HG02798 (cell line): ENCODE measurements around the gene PRR11.
"Not testable (repeated sequence)": the region's sequence is repeated elsewhere in the genome, so short reads cannot be mapped to it uniquely, and the experiment has no call there.

ENCODE experiments used
- ATAC-seq: cut with Tn5 transposase; IDR thresholded peaks from one replicate; pipeline ENCODE4 v1.9.1; 2021; ENCODE audit warnings: mild to moderate bottlenecking; ENCODE audit not compliant: unreplicated experiment, poor library complexity

Gene PRR11

GRCh38 chr17:59151006-59151405, 4.5 kb upstream of the PRR11 start:
- ATAC-seq, result no peak

GRCh38 chr17:59151591-59151990, 4.0 kb upstream of the PRR11 start:
- ATAC-seq, result no peak

- no peak for ATAC-seq
Measured at GRCh38 chr17:59152925-59153324, 2.6 kb upstream of the PRR11 start.

- no peak for ATAC-seq
Measured at GRCh38 chr17:59154292-59154720, 1.2 kb upstream of the PRR11 start.

- ATAC-seq, result peak; percentile 89
Measured at GRCh38 chr17:59154721-59155438, 666 bp upstream of the PRR11 start, which contains the start of gene SKA2. TSS of gene SKA2 (minus strand) at chr17:59155186. CDS start at chr17:59155163, 23 bp downstream.

GRCh38 chr17:59160157-59161025, 4.8 kb downstream of the PRR11 start:
- ATAC-seq, result no peak

- no peak for ATAC-seq
Measured at GRCh38 chr17:59161477-59161876, 5.9 kb downstream of the PRR11 start.

GRCh38 chr17:59165933-59166342, 10.4 kb downstream of the PRR11 start:
- peak; percentile 69 for ATAC-seq

- no peak for ATAC-seq
Measured at GRCh38 chr17:59167571-59168001, 12.0 kb downstream of the PRR11 start.

- ATAC-seq, result no peak
Measured at GRCh38 chr17:59172436-59173004, 17.0 kb downstream of the PRR11 start.

- no peak for ATAC-seq
Measured at GRCh38 chr17:59174671-59175070, 19.1 kb downstream of the PRR11 start.

GRCh38 chr17:59175076-59175475, 19.5 kb downstream of the PRR11 start:
- ATAC-seq, result no peak

- ATAC-seq, result no peak
Measured at GRCh38 chr17:59178266-59178985, 22.9 kb downstream of the PRR11 start.

GRCh38 chr17:59179601-59180000, 24.1 kb downstream of the PRR11 start:
- not testable (repeated sequence) for ATAC-seq

- ATAC-seq, result no peak
Measured at GRCh38 chr17:59180626-59181025, 25.1 kb downstream of the PRR11 start.

- ATAC-seq, result no peak
Measured at GRCh38 chr17:59181481-59181880, 25.9 kb downstream of the PRR11 start.

- no peak for ATAC-seq
Measured at GRCh38 chr17:59185997-59186396, 30.5 kb downstream of the PRR11 start.

GRCh38 chr17:59186850-59187249, 31.3 kb downstream of the PRR11 start:
- no peak for ATAC-seq

- ATAC-seq, result no peak
Measured at GRCh38 chr17:59190806-59191205, 35.3 kb downstream of the PRR11 start.

GRCh38 chr17:59193336-59193862, 37.9 kb downstream of the PRR11 start:
- ATAC-seq, result no peak
